ENCODE measurements around the gene ABCB8. TPM values are rescaled to one million over a fixed set of nuclear protein-coding genes. Genes with fewer than 3 reads are reported as not detected.
A peak's percentile ranks its signal among the peaks of the same experiment; 100 is the strongest.

The ABCB8 gene
- total RNA-seq, 1 donor from 2014 or later: 28.3 TPM

GRCh38 chr7:151046603-151047573 lies 18.6 kb downstream of the ABCB8 start:
- peaks cover 23% of the 10 kb centered on the region for H3K36me3 ChIP-seq
- H3K4me3 ChIP-seq: no peak overlapping the region
- no peak for DNase-seq
- TF ChIP-seq, protein P1, sequence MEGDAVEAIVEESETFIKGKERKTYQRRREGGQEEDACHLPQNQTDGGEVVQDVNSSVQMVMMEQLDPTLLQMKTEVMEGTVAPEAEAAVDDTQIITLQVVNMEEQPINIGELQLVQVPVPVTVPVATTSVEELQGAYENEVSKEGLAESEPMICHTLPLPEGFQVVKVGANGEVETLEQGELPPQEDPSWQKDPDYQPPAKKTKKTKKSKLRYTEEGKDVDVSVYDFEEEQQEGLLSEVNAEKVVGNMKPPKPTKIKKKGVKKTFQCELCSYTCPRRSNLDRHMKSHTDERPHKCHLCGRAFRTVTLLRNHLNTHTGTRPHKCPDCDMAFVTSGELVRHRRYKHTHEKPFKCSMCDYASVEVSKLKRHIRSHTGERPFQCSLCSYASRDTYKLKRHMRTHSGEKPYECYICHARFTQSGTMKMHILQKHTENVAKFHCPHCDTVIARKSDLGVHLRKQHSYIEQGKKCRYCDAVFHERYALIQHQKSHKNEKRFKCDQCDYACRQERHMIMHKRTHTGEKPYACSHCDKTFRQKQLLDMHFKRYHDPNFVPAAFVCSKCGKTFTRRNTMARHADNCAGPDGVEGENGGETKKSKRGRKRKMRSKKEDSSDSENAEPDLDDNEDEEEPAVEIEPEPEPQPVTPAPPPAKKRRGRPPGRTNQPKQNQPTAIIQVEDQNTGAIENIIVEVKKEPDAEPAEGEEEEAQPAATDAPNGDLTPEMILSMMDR (IDR thresholded peaks at IDR 0.05; ENCODE audit: borderline replicate concordance): no peak
- peaks cover 8% of the 10 kb centered on the region for H3K27me3 ChIP-seq (ENCODE audit: low read depth)
- intact Hi-C loops (cut with micrococcal nuclease): no loop called here
- peaks cover 10% of the 10 kb centered on the region for H3K4me1 ChIP-seq
- no peaks in the 10 kb centered on the region for H3K9me3 ChIP-seq (replicated peaks)
- H3K27ac ChIP-seq (replicated peaks): no peak overlapping the region

DNA sequence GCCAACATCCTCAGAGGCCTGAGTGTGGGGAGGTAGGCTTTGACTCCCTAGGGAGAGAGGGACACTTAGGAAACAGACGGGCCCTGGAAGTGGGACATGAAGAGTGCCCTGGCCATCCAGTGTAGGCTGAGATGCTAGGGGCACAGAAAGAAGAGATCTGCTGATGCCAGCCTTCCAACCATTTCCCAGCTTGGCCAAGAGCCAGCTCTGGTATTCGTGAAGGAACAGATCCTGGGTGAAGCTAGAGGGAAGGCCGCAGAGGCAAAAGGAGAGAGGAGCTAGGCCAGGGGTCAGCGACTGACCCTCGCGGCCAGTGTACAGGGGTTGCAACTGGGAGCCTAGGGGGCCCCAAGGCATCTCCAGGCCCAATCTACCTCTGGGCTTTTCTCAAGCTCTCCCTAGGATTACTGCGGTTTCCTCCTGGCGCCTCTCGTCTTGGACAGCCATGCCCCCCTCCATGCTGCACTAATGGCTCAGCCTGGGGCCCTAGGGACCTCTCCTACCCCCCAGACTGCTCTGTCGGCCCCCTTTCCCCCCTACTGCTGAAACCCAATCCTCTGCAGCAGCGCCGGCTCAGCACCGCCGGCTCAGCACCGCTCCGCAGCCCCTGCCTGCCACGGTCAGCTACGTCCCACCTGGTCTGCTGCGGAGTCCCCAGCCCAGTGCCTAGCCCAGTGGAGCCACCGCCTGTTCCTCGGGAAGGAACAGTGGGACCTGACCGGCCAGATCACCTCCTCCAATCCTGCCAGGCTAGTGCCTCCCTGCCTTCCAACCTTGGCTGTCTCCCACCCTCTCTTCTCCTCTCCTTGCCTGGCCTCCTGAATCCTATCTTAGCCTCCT lies 19.9 kb downstream of the ABCB8 start, which contains the start of gene ASIC3:
ASIC3 (plus strand) TSS at position 556 of the 840 bp plus-strand sequence. CDS start 355 bp downstream, outside the sequence.
- no peak within 1 kb of the TSS for H3K4me3 ChIP-seq
- peaks cover 15% of the 10 kb centered on the region for H3K36me3 ChIP-seq
- peaks cover 8% of the 10 kb centered on the region for H3K27me3 ChIP-seq (ENCODE audit: low read depth)
- intact Hi-C loops (cut with micrococcal nuclease): no loop called here
- peaks cover 10% of the 10 kb centered on the region for H3K4me1 ChIP-seq
- no peaks in the 10 kb centered on the region for H3K9me3 ChIP-seq (replicated peaks)
- DNase-seq: no peak
- TF ChIP-seq, protein P1 (IDR thresholded peaks at IDR 0.05; ENCODE audit: borderline replicate concordance): no peak
- no peak within 1 kb of the TSS for H3K27ac ChIP-seq (replicated peaks)

- TF ChIP-seq, protein P1 (IDR thresholded peaks at IDR 0.05; ENCODE audit: borderline replicate concordance): no peak
- DNase-seq: no peak
- Histone ChIP-seq H3K4me1 (peaks cover 10% of the 10 kb centered on the region), H3K9me3 (replicated peaks) (no peaks in the 10 kb centered on the region), H3K27ac (replicated peaks) (no peak overlapping the region), H3K4me3 (no peak overlapping the region), H3K36me3 (peaks cover 12% of the 10 kb centered on the region), H3K27me3 (ENCODE audit: low read depth) (peaks cover 8% of the 10 kb centered on the region)
- intact Hi-C loops (cut with micrococcal nuclease): no loop called here
Observed at GRCh38 chr7:151048911-151049463, 20.7 kb downstream of the ABCB8 start.

- Histone ChIP-seq H3K4me3 (peak overlapping the region; percentile 36), H3K27me3 (ENCODE audit: low read depth) (peaks cover 8% of the 10 kb centered on the region), H3K4me1 (peaks cover 10% of the 10 kb centered on the region), H3K36me3 (no peaks in the 10 kb centered on the region), H3K9me3 (replicated peaks) (no peaks in the 10 kb centered on the region), H3K27ac (replicated peaks) (no peak overlapping the region)
- intact Hi-C loops (cut with micrococcal nuclease): no loop called here
- TF ChIP-seq, protein P1 (IDR thresholded peaks at IDR 0.05; ENCODE audit: borderline replicate concordance): no peak
- peak; percentile 52 for DNase-seq
Observed at GRCh38 chr7:151051108-151051507, 22.9 kb downstream of the ABCB8 start.

GRCh38 chr7:151053096-151053495 lies 24.8 kb downstream of the ABCB8 start:
- peaks cover 8% of the 10 kb centered on the region for H3K27me3 ChIP-seq (ENCODE audit: low read depth)
- peaks cover 22% of the 10 kb centered on the region for H3K4me1 ChIP-seq
- no peak overlapping the region for H3K27ac ChIP-seq (replicated peaks)
- no peak overlapping the region for H3K4me3 ChIP-seq
- no peaks in the 10 kb centered on the region for H3K9me3 ChIP-seq (replicated peaks)
- TF ChIP-seq, protein P1 (IDR thresholded peaks at IDR 0.05; ENCODE audit: borderline replicate concordance): no peak
- H3K36me3 ChIP-seq: no peaks in the 10 kb centered on the region
- no peak for DNase-seq
- intact Hi-C loops (cut with micrococcal nuclease): no loop called here

All from left ventricle myocardium inferior (tissue), 1 donor.